ELR (cell line): ENCODE results near the gene LRP1.
A peak's percentile ranks its signal among the peaks of the same experiment; 100 is the strongest.

ENCODE experiments used
- DNase-seq: peaks from one replicate; pipeline ENCODE4 v3.0.0-alpha.2; 2015; ENCODE audit warnings: low read depth

Gene LRP1

DNA sequence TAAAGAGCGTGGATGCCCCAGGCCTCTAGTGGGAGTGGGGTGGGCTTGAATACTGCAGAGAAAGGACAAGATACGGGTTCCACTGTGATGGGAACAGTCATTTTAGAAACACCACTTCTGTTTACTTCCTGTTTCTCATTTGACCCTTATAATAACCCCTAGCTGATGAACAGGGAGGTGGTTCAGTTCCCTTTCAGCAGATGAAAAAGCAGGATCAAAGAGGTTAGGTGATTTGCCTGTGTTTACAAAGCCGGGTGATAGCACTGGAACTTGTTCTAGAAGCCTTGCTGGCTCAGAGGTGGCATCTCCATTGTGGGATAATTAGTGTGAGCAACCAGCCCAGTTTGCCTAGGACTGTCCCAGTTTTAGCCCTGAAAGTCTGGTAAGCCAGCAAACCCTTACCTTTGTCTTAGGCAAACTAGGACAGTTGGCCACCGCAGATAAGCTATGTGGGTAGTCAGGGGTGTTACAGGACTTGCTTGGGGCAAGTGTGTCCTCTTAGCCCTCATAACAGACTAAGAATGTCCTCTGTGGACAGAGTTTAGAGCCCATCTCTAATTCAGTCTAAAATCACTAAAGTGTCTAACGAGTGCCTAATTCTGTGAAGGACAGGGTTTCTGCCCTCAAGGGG is 26.6 kb downstream of the LRP1 start:
- DNase-seq: no peak

DNA sequence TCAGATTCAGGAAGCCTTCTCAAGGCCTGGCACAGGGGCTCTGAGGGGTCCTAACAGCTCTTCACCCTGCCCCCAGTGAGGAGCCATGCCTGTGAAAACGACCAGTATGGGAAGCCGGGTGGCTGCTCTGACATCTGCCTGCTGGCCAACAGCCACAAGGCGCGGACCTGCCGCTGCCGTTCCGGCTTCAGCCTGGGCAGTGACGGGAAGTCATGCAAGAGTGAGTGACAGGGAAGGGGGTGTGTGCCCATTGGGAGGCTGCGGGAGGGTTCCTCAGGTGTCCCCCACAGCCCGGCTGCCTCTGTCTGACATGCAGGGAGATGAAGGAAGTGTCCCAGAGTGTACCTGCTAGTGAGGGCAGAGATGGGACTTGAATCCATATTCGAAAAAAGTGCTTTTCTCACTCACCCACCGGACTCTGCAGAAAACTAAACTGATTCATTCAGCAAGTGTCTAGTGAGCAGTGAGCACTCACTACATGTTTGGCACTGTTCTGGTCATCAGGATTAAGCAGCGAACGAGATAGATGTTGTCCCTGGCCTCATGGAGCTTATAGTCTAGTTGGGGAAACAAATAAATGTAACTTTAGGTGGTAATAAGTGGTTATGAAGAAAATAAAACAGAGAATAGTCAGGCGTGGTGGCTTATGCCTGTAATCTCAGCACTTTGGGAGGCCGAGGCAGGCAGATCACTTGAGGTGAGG is 28.6 kb downstream of the LRP1 start:
- DNase-seq: no peak

DNA sequence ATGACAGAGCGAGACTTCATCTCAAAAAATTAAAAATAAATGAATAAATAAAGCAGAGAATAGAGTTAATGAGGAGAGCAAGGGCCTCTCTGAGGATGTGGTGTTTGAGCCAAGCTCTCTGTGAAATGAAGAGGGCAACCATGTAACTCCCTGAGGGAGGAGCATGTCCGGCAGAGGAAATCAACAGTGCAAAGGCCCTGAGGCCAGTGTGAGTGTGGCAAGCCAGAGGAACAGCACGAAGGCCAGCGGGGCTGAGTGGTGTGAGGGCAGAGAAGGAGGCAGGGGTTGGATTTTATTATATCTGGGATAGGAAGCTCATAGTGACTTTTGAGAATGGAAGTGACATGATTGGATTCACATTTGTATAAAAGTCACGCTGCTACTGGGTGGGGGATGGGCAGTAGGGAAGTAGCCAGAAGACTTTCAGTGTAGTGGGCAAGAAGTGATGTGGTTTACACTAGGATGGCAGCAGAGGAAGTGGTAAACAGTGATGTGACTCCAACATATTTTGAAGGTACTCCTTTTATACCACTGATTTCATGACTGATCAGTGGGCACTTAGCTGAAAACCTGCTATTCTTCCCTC is 29.4 kb downstream of the LRP1 start:
- no peak for DNase-seq

DNA sequence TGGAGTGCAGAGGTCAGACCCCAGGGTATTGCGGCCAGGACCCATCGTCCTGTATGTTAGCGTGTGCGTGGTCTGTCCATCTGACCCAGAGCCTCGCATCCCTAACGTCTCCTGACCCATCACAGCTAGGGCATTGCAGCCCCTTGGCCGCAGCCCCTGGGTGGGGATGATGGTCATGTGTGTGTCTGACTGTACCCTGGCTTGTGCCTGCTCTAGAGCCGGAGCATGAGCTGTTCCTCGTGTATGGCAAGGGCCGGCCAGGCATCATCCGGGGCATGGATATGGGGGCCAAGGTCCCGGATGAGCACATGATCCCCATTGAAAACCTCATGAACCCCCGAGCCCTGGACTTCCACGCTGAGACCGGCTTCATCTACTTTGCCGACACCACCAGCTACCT is 29.9 kb downstream of the LRP1 start:
- no peak for DNase-seq

DNA sequence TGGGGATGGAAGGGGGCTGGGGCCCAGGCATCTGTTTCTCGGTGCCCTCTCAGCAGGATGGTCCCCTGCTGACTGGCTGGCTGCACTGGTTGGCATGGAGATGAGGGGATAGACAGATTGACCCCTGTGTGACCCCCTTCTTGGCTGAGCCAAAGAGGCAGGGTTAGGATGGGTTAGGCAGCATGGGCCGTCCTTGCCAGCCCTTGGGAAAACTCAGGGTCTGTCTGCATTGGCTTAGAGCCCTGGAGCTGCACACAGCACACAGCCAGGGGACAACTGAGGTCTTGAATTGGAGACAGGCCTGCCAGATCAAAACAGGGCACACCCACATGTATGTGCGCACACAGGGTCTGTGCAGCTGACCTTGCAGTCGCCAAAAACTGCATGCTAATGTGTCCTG is 30.4 kb downstream of the LRP1 start:
- no peak for DNase-seq

- DNase-seq: no peak
Measured at GRCh38 chr12:57159311-57159710, 31.0 kb downstream of the LRP1 start.

GRCh38 chr12:57160040-57160439 is 31.8 kb downstream of the LRP1 start:
- no peak for DNase-seq

DNA sequence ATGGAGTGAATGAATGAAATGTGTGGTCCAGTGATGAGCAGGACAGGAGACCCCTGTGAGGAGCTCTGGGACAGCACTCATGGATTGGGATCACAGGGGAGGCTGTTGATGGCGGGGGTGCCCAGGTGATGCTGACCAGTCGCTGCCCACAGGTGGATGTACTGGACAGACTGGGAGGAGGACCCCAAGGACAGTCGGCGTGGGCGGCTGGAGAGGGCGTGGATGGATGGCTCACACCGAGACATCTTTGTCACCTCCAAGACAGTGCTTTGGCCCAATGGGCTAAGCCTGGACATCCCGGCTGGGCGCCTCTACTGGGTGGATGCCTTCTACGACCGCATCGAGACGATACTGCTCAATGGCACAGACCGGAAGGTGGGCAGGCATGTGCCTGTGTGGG is 32.5 kb downstream of the LRP1 start:
- no peak for DNase-seq

DNA sequence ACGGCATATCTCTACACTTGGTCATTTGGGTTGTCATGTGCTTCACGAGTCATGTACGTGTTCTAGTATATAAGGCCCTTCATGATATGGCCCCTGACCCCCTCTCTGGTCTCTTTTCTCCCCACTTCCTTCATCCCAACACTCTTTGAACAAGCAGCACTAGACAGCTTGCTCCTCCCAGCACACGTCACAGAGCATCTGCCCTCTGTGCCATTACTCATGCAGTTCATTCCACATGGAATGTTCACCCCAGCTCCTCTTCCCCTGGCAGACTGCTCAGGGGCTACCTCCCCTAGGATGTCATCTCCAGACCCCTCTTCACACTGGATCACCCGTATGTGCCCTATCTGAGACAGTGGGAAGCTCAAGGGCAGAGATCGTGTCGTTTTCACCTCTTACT is 33.2 kb downstream of the LRP1 start:
- DNase-seq: peak; percentile 48

DNA sequence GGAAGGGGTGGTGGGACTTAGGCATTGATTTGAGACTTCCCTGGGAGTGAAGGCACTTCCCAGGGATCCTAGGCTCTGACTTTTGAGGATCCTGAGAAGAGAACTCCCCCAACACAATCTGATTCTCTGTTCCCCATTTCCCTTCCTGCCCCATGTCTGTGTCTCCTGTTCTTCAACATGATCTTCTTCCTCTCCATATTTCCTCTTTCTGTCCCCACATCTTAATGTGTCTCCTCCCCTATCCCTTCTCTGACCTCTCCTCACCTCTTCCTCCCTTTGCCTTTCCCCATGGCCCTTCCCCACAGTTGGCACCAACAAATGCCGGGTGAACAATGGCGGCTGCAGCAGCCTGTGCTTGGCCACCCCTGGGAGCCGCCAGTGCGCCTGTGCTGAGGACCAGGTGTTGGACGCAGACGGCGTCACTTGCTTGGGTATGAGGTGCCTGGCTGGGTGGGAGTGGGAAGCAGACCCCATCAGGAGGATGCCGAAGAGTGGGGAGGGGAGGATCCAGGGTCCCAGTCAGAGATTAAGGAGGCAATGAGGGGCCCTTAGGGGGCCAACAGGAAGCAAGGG is 34.4 kb downstream of the LRP1 start:
- DNase-seq: no peak

- DNase-seq: no peak
Measured at GRCh38 chr12:57164454-57164853, 36.2 kb downstream of the LRP1 start.

- DNase-seq: no peak
Measured at GRCh38 chr12:57164966-57165625, 36.8 kb downstream of the LRP1 start.

DNA sequence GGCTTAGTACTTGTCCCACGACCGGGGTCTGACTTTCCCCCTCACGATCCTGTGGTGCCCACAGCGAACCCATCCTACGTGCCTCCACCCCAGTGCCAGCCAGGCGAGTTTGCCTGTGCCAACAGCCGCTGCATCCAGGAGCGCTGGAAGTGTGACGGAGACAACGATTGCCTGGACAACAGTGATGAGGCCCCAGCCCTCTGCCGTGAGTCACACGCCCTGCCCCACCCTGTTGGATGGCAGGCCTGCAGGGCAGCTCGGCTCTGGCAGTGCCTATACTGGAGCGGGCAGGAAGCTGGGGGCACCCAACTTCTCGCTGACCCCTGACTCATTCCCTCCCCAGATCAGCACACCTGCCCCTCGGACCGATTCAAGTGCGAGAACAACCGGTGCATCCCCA is 37.5 kb downstream of the LRP1 start:
- DNase-seq: peak; percentile 60

GRCh38 chr12:57166971-57167371 is 38.7 kb downstream of the LRP1 start:
- DNase-seq: peak; percentile 91

GRCh38 chr12:57168058-57168457 is 39.8 kb downstream of the LRP1 start:
- no peak for DNase-seq

GRCh38 chr12:57169046-57169795 is 40.9 kb downstream of the LRP1 start:
- DNase-seq: no peak

DNA sequence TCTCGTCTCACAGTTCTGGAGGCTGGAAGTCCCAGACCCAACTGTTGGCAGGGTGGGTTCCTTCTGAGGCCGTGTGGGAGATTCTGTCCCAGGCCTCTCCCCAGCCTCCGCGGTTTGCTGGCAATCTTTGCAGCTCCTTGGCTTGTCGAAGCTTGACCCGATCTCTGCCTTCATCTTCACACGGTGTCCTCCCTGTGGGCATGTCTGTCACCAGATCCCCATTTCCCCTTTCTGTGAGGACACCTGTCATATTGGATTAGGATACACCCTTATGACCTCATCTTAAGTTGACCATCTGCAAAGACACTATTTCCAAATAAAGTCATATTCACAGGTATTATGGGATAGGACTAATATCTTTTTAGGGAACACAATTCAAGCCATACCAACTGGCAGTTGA is 41.7 kb downstream of the LRP1 start:
- no peak for DNase-seq

- no peak for DNase-seq
Measured at GRCh38 chr12:57170408-57170807, 42.1 kb downstream of the LRP1 start.

DNA sequence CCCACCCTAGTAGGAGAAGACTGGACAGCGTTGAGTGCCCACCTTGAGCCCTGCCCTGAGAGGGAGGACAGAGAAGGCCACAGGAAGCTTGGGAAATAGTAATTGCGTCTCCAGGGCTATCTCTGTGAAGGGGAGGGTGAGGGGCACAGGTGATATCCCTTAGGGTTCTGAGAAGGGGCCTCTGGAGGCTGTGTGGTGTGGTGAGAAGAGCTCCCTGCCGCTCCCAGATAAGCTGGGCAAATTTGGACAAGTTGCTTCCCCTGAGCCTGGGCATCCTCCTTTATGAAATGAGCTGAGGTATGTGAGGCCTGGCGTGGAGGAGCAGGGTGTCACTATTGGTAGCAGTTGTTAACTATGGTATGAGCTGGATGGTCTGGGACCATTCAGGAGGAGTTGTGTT is 42.6 kb downstream of the LRP1 start:
- DNase-seq: no peak

DNA sequence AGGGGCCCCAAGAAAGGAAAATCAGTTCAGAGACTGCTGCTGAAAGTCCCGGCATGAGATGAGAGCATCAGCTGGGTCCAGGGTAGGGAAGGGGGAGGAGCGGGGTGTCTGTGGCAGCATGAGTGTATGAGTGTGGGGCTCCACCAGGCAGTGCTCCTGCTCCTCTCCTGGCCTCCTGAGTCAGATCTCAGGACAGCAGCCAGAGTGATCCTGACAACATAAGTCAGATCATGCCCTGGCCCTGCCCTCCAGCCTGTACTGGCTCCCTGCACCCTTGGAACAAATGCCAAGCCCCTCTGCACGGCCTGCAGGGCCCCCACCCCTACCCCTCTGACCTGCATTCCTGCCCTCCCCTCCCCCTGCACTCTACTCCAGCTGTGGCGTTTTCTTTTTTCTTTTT is 43.4 kb downstream of the LRP1 start:
- peak; percentile 58 for DNase-seq

GRCh38 chr12:57173089-57173488 is 44.8 kb downstream of the LRP1 start:
- DNase-seq: peak; percentile 50

- no peak for DNase-seq
Measured at GRCh38 chr12:57173683-57174082, 45.4 kb downstream of the LRP1 start.
